Measurements from ENCODE around the gene OXTR. TPM values are rescaled to one million over a fixed set of nuclear protein-coding genes. Genes with fewer than 3 reads are reported as not detected.

The OXTR gene
- 1.4 TPM for total RNA-seq

GRCh38 chr3:8769088-8769822 is at the start of gene OXTR:
OXTR (minus strand) TSS chr3:8769613; CDS start chr3:8768187, 1,426 bp downstream.

GRCh38 chr3:8733332-8734094 is 35.9 kb downstream of the OXTR start, which contains the start of gene CAV3:
CAV3 (plus strand) TSS chr3:8733802; CDS start chr3:8733877, 75 bp downstream.

Other genes with a start within 250 kb of the OXTR start
- gene SSUH2, start 124.8 kb downstream of the OXTR start, total RNA-seq, result 0.77 TPM
- 8.4 TPM for gene CAV3, start 35.8 kb downstream of the OXTR start, total RNA-seq
- gene RAD18, start 193.9 kb upstream of the OXTR start, total RNA-seq, result 23.7 TPM